Activated T-cell treated with anti-CD3 and anti-CD28 coated beads, Interleukin-2, amount 50 U/mL, for 24 hours (primary cell): ENCODE measurements around the gene VWCE.

ENCODE experiments used
- DNase-seq: peaks from one replicate; pipeline ENCODE4 v3.0.0-alpha.2; 2020
- H3K27ac Mint-ChIP-seq: 2 replicates; pipeline ENCODE4 v1.8.0; 2020; ENCODE audit warnings: mild to moderate bottlenecking, mixed read lengths
- H3K27me3 Mint-ChIP-seq: 2 replicates; pipeline ENCODE4 v1.8.0; 2020; ENCODE audit warnings: mixed read lengths
- H3K36me3 Mint-ChIP-seq: 2 replicates; pipeline ENCODE4 v1.8.0; 2020; ENCODE audit warnings: low read depth, mixed read lengths
- H3K4me1 Mint-ChIP-seq: 2 replicates; pipeline ENCODE4 v1.8.0; 2020; ENCODE audit warnings: low read depth, mixed read lengths
- H3K4me3 Mint-ChIP-seq: 2 replicates; pipeline ENCODE4 v1.8.0; 2020; ENCODE audit warnings: mild to moderate bottlenecking, moderate library complexity, mixed read lengths
- H3K9me3 Mint-ChIP-seq: 2 replicates; pipeline ENCODE4 v1.8.0; 2020; ENCODE audit warnings: mixed read lengths

VWCE gene

GRCh38 chr11:61333550-61334433 is 38.7 kb upstream of the VWCE start:
- peaks cover 65% of the 10 kb centered on the region for H3K4me1 Mint-ChIP-seq
- peak overlapping the region; percentile 98 for H3K27ac Mint-ChIP-seq
- no peaks in the 10 kb centered on the region for H3K27me3 Mint-ChIP-seq
- no peak for DNase-seq
- H3K36me3 Mint-ChIP-seq: peaks cover 56% of the 10 kb centered on the region
- H3K4me3 Mint-ChIP-seq: peak overlapping the region; percentile 91
- no peaks in the 10 kb centered on the region for H3K9me3 Mint-ChIP-seq

GRCh38 chr11:61332797-61333549 is 37.9 kb upstream of the VWCE start, which contains the start of the genes DDB1 and TKFC:
TSS of gene DDB1 (minus strand) at chr11:61333105. CDS start at chr11:61332968, 137 bp downstream.
TSS of gene TKFC (plus strand) at chr11:61333228. CDS start at chr11:61334729, 1,501 bp downstream.
- Mint-ChIP-seq H3K4me3 (peak within 1 kb of the TSS; percentile 91), H3K36me3 (peaks cover 56% of the 10 kb centered on the region), H3K4me1 (peaks cover 70% of the 10 kb centered on the region), H3K27me3 (no peaks in the 10 kb centered on the region), H3K9me3 (no peaks in the 10 kb centered on the region), H3K27ac (peak within 1 kb of the TSS; percentile 98)
- DNase-seq: peak; percentile 98

GRCh38 chr11:61332281-61332796 is 37.2 kb upstream of the VWCE start:
- no peaks in the 10 kb centered on the region for H3K27me3 Mint-ChIP-seq
- H3K4me3 Mint-ChIP-seq: peak overlapping the region; percentile 91
- no peak for DNase-seq
- peak overlapping the region; percentile 98 for H3K27ac Mint-ChIP-seq
- peaks cover 76% of the 10 kb centered on the region for H3K4me1 Mint-ChIP-seq
- no peaks in the 10 kb centered on the region for H3K9me3 Mint-ChIP-seq
- peaks cover 61% of the 10 kb centered on the region for H3K36me3 Mint-ChIP-seq

GRCh38 chr11:61331651-61332050 is 36.5 kb upstream of the VWCE start:
- Mint-ChIP-seq H3K4me3 (peak overlapping the region; percentile 91), H3K27me3 (no peaks in the 10 kb centered on the region), H3K9me3 (no peaks in the 10 kb centered on the region), H3K27ac (peak overlapping the region; percentile 98), H3K36me3 (peaks cover 67% of the 10 kb centered on the region), H3K4me1 (peaks cover 72% of the 10 kb centered on the region)
- DNase-seq: no peak

- H3K36me3 Mint-ChIP-seq: peaks cover 85% of the 10 kb centered on the region
- H3K27me3 Mint-ChIP-seq: no peaks in the 10 kb centered on the region
- H3K27ac Mint-ChIP-seq: peak overlapping the region; percentile 98
- H3K9me3 Mint-ChIP-seq: no peaks in the 10 kb centered on the region
- no peak overlapping the region for H3K4me3 Mint-ChIP-seq
- DNase-seq: no peak
- H3K4me1 Mint-ChIP-seq: peaks cover 62% of the 10 kb centered on the region
These were observed 34.8 kb upstream of the VWCE start for GRCh38 chr11:61329871-61330270.

- peaks cover 49% of the 10 kb centered on the region for H3K4me1 Mint-ChIP-seq
- DNase-seq: no peak
- no peaks in the 10 kb centered on the region for H3K27me3 Mint-ChIP-seq
- H3K9me3 Mint-ChIP-seq: no peaks in the 10 kb centered on the region
- no peak overlapping the region for H3K4me3 Mint-ChIP-seq
- no peak overlapping the region for H3K27ac Mint-ChIP-seq
- H3K36me3 Mint-ChIP-seq: peaks cover 97% of the 10 kb centered on the region
These were observed 33.2 kb upstream of the VWCE start for GRCh38 chr11:61328351-61328750.

GRCh38 chr11:61327669-61328071 is 32.6 kb upstream of the VWCE start:
- DNase-seq: no peak
- Mint-ChIP-seq H3K27ac (no peak overlapping the region), H3K4me3 (no peak overlapping the region), H3K9me3 (no peaks in the 10 kb centered on the region), H3K36me3 (peaks cover 98% of the 10 kb centered on the region), H3K27me3 (no peaks in the 10 kb centered on the region), H3K4me1 (peaks cover 46% of the 10 kb centered on the region)

GRCh38 chr11:61325649-61326414 is 30.7 kb upstream of the VWCE start:
- peak overlapping the region; percentile 60 for H3K27ac Mint-ChIP-seq
- H3K4me1 Mint-ChIP-seq: peaks cover 33% of the 10 kb centered on the region
- no peaks in the 10 kb centered on the region for H3K9me3 Mint-ChIP-seq
- H3K4me3 Mint-ChIP-seq: no peak overlapping the region
- no peaks in the 10 kb centered on the region for H3K27me3 Mint-ChIP-seq
- no peak for DNase-seq
- peaks cover 98% of the 10 kb centered on the region for H3K36me3 Mint-ChIP-seq

GRCh38 chr11:61315260-61315659 is 20.1 kb upstream of the VWCE start:
- peak overlapping the region; percentile 2 for H3K27ac Mint-ChIP-seq
- H3K4me1 Mint-ChIP-seq: peaks cover 3% of the 10 kb centered on the region
- H3K4me3 Mint-ChIP-seq: no peak overlapping the region
- no peaks in the 10 kb centered on the region for H3K27me3 Mint-ChIP-seq
- H3K36me3 Mint-ChIP-seq: peaks cover 42% of the 10 kb centered on the region
- DNase-seq: no peak
- no peaks in the 10 kb centered on the region for H3K9me3 Mint-ChIP-seq

GRCh38 chr11:61310749-61311148 is 15.6 kb upstream of the VWCE start:
- Mint-ChIP-seq H3K27me3 (no peaks in the 10 kb centered on the region), H3K4me3 (no peak overlapping the region), H3K9me3 (no peaks in the 10 kb centered on the region), H3K4me1 (peaks cover 7% of the 10 kb centered on the region), H3K27ac (no peak overlapping the region), H3K36me3 (peaks cover 6% of the 10 kb centered on the region)
- DNase-seq: no peak

- peaks cover 7% of the 10 kb centered on the region for H3K4me1 Mint-ChIP-seq
- no peak overlapping the region for H3K27ac Mint-ChIP-seq
- H3K27me3 Mint-ChIP-seq: no peaks in the 10 kb centered on the region
- no peaks in the 10 kb centered on the region for H3K36me3 Mint-ChIP-seq
- no peak overlapping the region for H3K4me3 Mint-ChIP-seq
- no peak for DNase-seq
- H3K9me3 Mint-ChIP-seq: no peaks in the 10 kb centered on the region
These were observed 14.6 kb upstream of the VWCE start for GRCh38 chr11:61309739-61310138.

- H3K27ac Mint-ChIP-seq: no peak overlapping the region
- H3K36me3 Mint-ChIP-seq: no peaks in the 10 kb centered on the region
- no peak overlapping the region for H3K4me3 Mint-ChIP-seq
- H3K27me3 Mint-ChIP-seq: no peaks in the 10 kb centered on the region
- no peak for DNase-seq
- H3K9me3 Mint-ChIP-seq: no peaks in the 10 kb centered on the region
- peaks cover 7% of the 10 kb centered on the region for H3K4me1 Mint-ChIP-seq
These were observed 14.0 kb upstream of the VWCE start for GRCh38 chr11:61309141-61309540.

GRCh38 chr11:61307354-61307753 is 12.2 kb upstream of the VWCE start:
- no peak for DNase-seq
- Mint-ChIP-seq H3K27me3 (no peaks in the 10 kb centered on the region), H3K36me3 (no peaks in the 10 kb centered on the region), H3K4me3 (no peak overlapping the region), H3K4me1 (peaks cover 7% of the 10 kb centered on the region), H3K9me3 (no peaks in the 10 kb centered on the region), H3K27ac (no peak overlapping the region)

GRCh38 chr11:61306221-61306620 is 11.1 kb upstream of the VWCE start:
- Mint-ChIP-seq H3K27ac (no peak overlapping the region), H3K36me3 (no peaks in the 10 kb centered on the region), H3K4me3 (no peak overlapping the region), H3K4me1 (peaks cover 7% of the 10 kb centered on the region), H3K9me3 (no peaks in the 10 kb centered on the region), H3K27me3 (no peaks in the 10 kb centered on the region)
- no peak for DNase-seq
